GM19328 (cell line): Measurements from ENCODE around the gene SLC25A23.

Experiments used
- ATAC-seq: cut with Tn5 transposase; IDR thresholded peaks from one replicate; pipeline ENCODE4 v1.9.1; 2021; ENCODE audit warnings: mild to moderate bottlenecking, moderate library complexity; ENCODE audit not compliant: unreplicated experiment

SLC25A23 gene

DNA sequence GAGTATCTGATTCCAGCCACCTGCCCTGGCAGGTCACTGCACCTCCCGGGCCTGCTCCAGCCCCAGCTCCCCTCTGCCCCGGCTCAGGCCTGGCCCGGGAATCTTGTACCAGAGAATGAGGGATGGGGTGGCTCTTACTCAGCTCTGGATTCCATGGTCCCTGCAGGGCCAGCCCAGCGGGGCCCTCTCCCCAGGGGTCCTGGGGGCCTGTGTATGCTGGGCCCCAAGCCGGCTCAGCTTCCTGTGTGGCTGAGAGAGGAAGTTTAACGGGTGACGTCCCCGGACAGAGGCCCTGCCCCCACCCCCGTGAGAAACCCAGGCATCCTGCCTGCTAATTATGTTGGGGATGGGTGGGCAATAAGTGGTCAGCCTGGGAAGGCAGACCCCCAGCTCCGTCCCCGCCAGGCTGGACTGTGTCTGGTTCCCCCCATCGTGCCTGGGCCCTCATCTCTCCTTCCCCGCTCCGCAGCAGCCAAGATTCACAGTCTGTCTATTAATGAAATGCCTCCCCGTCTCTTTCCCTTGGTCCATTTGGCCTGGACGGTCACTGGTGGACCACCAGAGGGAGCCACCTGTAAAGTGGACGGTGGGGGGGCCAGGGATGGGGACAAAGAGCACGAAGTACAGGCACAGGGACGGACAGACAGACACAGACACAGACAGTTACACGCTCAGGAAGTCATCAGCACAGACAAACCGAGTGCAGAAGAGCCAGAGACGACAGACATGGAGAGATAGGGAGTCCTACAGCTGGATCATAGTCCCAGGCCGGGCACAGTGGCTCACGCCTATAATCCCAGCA lies 22.1 kb upstream of the SLC25A23 start, which contains the start of gene DENND1C:
TSS of gene DENND1C (minus strand) at position 247 of the 802 bp plus-strand sequence. CDS start at position 155, 92 bp downstream.
- ATAC-seq, result peak; percentile 50

DNA sequence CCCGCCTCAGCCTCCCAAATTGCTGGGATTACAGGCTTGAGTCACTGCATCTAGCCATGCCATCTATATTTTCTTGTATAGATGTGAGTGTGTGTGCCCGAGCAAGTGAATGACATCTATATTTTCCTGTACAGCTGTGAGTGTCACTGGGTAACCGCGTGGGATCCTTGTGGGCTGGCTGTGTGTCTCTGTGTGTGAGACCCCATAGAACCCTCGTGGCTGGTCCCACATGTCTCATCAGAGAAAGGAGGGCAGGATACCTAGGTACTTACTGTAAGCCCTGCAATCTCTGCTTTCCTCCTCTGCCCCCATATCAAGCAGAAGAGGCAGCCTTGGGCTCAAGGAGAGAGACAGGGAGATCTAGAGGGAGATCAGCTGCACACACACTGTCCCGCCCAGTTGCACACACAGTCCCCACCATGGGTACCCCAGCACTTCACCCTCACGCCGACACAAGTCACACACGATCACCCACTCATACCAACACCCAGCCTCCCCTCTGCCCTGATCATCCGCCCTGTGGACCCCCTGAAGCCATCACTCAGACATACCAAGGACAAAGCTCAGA lies 21.3 kb upstream of the SLC25A23 start:
- ATAC-seq, result no peak

DNA sequence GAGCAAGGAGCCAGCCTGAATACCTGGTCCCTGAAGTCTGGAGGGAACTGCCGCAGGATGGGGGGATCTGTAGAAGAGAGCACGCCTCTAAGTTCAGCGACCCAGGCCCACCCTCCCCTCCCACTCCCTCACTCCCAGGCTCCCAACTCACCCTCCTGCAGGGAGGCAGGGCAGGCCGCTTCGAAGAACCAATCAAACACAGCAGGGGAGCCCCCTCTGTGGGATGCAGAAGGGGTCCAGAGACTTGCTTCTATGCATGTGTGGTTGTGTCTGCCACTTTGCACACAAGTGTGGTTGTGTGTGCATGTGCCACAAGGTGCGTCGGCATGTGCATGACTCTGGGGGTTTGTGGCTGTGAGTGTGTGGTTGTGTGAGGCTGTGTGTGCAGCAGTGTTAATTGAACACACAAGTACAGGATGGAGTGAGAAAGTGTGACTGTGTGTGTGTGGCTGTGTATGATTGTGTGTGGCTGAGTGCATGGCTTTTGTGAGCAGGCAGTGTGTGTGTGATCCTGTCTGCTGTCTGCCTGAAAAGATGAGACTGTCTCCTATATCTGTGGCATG lies 20.3 kb upstream of the SLC25A23 start:
- ATAC-seq, result no peak

DNA sequence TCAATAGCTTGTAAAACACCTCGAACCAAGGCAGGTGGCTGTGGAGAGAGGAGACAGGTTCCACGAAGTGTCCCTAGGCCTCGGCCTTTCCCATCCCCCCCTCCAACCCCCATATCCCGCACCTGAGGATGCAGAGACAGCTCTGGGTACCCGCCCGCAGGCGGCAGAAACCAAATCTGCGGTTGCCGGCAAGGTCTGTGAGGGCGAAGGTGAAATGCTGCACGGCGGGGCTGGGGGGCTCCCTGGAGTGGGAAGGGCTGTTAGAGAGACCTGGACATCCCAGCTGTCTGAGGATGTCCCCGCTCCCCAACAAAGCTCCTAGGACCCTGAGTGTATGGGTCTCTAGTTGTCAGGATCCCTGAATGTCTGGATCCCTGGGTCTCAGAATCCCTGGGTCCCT lies 19.2 kb upstream of the SLC25A23 start:
- ATAC-seq, result no peak

DNA sequence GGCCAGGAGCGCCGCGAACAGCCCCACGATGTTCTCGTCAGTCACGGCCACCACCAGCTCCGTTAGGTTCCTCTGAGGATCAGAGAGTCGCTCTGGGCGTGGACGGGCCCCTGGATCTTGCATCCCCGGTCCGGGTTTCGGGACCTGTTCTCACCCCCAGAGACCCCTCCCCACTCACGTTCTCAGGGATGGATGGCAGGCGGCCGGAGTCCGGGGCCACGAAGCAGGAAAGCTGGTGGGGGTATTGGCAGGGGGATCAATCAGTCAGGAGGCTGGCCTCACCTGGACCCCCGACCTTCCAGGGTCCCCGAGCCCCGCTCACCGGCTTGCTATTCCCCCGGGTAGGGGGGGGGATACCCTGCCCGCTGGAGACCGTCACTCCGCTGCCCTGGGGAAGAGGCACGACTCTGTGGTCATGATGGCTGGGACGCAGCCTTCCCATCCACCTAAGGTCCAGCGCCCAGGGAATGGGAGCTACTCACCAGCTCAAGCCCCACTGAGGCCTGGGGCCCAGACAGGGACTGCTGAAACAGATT lies 17.4 kb upstream of the SLC25A23 start:
- ATAC-seq, result no peak

DNA sequence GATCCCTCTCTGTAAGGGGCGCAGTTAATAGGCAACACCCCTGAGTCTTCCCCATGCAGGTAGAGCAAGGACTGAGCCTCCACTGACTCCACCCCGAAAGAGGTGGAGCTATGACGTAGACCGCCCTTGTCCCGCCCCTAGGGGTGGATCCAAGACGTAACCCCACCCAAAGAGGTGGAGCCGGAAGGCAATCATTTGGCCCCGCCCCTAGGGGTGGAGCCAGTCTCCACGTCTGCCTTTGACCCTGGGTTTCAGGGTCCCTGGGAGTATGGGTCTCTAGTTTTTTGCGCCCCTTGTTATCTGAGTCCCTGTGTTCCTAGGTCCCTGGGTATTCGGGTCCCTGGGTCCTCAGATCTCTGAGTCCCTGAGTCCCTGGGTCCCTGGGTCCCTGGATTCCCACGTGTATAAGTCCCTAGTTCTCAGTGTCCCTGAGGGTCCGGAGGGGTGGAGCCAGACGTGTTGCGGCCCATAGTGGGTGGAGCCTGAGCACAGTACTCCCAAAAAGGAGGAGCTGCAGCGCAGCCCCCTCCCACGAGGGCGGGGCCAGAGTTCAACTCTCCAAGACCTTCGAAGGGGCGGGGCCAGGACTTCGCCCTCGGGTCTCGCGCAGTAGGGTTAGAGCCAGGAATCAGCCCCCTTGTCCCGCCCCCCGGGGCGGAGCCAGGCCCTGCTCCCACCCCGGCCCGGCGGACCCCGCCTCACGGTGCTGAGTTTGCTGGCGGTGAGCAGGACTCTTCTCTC lies 16.7 kb upstream of the SLC25A23 start:
- ATAC-seq, result no peak

DNA sequence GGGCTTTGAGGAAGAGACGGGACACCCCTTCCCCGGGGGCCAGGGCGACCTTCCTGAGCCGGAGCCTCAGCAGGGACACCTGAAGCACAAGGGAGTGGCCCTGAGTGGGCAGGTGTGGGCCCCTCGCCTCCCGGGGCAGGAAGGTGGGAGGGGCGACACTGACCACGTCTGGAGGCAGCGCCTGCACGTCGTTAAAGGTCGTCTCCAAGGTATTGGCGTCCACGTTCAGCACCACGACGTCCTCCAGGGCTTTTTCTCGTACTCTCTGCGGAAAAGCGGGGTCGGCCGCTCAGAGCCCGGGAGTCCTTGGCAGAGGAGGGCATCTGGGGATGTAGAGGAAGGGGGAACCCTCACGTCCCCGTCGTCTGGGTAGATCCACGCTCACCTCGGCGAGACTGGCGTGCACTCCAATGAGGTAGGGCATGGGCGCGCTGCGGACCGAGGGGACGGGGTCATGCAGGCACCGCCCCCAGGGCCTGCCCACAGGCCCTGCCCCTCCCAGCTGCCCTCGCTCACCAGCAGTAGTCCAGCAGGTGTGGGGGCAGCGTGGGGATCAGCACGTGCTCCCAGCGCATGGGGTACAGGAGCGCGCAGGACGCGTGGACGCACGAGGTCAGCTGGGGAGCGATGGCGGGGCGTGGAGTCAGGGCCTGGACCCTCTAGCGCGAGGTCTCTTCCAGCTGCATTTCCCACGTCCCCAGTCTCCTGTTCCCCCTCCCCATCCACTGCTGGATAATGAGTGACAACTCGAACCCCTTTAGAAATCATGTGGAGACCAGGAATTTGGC lies 15.9 kb upstream of the SLC25A23 start:
- no peak for ATAC-seq

DNA sequence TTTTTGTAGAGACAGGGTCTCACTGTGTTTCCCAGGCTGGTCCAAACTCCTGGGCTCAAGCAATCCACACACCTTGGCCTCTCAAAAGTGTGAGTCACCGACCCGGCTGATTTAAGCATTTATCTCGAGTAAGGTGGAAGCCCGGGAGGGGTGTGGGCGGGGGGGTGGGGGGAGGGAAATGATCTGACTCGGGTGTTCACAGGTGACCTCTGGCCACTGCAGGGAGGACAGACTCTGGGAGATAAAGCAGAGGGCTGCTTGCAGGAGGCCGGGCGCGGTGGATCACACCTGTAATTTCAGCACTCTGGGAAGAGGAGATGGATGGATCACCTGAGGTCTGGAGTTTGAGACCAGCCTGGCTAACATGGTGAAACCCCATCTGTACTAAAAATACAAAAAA lies 14.1 kb upstream of the SLC25A23 start:
- ATAC-seq, result no peak

DNA sequence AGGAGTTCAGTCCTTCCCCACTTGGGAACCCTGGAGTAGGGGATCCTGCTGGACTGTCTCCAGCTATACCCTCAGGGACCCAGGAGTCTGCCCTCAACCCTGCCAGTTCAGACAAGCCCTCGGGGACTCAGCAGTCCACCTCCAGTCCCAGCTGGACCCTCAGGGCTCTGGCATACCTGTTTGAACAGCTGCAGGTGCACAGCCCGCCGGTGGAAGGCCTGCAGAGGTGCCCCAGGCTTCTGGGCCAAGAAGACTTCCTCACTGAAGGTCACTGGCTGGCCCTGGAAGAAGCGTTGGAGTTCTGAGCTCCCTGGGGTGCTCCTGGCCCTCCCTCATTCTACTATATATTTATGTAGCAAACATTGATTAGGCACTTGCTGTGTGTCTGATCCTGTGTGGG lies 13.1 kb upstream of the SLC25A23 start:
- ATAC-seq, result no peak

DNA sequence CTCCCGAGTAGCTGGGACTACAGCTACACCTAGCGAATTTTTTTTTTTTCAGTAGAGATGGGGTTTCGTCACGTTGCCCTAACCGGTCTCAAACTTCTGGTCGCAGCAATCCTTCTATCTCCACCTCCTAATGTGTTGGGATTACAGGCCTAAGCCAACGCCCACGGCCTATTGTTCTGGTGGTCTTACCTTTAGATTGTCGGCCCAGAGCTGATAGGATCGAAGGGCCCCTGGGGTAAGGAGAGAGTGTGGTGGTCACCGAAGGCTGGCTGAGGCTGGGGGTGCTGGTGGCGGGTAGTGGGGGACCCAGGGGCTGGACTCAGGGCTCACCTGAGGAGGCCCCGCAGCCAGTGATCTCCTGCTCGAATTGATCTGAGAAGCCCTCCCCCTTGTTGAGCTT lies 11.5 kb upstream of the SLC25A23 start:
- ATAC-seq, result no peak

DNA sequence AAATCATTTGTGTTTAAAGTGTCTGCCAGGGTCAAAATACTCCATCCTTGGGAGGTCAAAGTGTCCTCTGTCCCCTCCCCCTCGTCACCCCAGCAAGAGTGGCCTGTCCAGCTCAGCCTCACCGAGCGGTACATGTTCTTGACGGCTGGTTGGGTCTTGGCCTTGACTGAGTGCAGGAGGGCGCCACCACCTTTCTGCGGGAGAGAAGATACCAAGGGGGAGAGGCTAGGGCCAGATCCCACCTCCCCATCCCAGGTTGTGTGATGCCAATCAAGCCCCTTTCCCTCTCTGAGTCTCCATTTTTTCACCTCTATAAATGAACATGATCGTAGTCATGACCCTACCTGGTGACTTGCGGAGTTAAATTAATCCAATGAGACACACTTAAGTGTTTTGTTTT lies 10.6 kb upstream of the SLC25A23 start:
- no peak for ATAC-seq

DNA sequence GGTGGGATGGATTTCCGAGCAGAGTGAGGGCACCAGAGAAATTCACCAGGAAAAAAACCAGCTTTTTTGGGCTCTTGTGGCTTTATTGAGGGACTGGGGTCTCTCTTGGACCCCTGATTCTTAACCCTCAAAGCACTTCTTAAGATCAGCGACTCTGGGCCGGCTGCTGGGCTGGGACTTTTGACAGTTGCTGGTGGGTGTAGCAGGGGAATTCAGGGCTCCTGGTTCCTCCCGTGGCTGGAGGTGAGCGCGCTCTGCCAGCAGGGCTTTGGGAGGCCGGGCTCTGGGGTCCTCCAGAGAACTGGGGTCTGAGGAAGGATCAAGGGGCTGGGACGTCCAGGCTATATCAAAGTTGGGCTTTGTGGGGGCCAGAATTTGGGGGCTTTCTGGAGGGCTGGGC lies 7.8 kb upstream of the SLC25A23 start:
- ATAC-seq, result no peak

DNA sequence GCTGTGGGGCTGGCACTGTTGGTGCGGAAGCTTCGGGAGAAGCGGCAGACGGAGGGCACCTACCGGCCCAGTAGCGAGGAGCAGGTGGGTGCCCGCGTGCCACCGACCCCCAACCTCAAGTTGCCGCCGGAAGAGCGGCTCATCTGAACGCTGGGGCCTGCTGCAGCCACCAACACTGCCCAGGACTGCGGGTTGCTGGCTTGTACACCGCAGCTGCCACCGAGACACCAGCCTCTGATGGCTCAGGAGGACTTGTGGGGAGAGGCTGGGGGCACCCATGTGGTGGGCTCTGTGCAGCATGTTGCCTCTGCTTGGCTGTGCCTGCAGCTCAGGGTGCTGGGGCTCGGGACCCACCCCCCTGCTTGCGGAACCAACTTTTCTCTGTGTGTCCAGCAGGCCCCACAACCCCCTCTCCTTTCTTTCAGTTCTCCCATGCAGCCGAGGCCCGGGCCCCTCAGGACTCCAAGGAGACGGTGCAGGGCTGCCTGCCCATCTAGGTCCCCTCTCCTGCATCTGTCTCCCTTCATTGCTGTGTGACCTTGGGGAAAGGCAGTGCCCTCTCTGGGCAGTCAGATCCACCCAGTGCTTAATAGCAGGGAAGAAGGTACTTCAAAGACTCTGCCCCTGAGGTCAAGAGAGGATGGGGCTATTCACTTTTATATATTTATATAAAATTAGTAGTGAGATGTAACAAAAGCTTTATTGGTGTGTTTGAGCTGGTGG lies 7.1 kb upstream of the SLC25A23 start:
- no peak for ATAC-seq

DNA sequence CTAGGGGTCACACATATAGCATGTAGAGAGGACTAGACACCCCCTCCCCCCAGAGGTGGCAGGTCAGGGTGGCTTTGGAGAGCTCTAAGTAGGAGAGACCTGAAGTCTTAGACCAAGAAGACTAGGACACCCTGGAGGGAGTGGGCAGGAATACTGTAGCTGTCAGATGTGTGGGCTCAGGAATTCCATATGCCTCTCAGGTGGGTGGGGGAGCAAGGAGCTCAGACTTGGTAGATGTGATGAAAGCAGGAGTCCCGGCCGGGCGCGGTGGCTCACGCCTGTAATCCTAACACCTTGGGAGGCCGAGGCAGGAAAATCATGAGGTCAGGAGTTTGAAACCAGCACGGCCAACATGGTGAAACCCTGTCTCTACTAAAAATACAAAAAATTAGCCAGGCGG lies 6.1 kb upstream of the SLC25A23 start:
- ATAC-seq, result no peak

DNA sequence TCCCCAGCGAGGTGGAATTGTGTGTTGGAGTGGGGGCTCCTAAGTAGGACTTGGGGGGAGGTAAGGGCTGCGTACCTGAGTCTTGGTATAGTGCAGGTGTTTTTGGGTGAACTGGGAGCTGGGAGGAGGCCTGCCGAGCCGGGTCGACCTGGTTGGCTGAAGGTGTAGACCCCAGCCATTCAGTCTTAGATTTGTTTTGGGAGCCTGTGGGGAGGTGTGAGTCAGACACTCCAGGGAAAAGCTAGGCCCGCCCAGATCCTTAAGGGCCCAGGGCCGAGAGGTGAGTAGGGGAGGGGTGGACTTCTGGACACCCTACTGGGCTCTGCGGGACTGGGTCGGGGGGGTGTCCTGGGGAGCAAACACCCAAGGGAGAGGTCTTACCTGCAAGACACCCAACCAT lies 5.4 kb upstream of the SLC25A23 start:
- ATAC-seq, result no peak

DNA sequence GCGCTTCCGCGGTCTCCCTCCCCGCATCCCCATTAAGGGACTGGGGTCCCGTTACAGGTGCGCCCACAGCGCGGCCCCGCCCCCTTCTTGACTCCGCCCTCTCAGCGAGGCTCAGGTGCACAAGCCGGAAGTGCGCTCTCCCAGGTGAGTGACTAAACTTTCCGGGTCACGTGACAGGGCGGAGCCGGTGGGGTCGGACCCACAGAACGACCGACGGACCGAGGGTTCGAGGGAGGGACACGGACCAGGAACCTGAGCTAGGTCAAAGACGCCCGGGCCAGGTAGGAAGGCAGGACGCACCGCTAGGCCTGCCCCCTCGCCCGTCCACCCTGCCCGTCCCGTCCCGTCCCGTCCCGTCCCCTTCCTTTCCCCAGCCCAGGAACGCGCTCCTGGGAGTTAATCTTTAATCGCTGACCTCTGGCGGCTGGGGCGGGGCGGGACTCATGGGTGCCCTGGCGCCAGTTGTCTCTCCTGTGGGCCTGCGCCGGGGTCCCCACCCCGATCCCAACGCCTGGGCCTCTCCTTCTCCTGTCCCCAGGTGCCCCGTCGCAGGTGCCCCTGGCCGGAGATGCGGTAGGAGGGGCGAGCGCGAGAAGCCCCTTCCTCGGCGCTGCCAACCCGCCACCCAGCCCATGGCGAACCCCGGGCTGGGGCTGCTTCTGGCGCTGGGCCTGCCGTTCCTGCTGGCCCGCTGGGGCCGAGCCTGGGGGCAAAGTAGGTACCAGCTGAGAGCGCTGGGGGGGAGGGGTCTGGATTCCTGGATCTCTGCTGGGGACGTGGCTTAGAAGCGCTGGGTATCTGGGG lies 4.7 kb upstream of the SLC25A23 start, which contains the start of gene CRB3:
TSS of gene CRB3 (plus strand) at position 202 of the 804 bp plus-strand sequence. CDS start at position 633, 431 bp downstream.
- no peak for ATAC-seq

DNA sequence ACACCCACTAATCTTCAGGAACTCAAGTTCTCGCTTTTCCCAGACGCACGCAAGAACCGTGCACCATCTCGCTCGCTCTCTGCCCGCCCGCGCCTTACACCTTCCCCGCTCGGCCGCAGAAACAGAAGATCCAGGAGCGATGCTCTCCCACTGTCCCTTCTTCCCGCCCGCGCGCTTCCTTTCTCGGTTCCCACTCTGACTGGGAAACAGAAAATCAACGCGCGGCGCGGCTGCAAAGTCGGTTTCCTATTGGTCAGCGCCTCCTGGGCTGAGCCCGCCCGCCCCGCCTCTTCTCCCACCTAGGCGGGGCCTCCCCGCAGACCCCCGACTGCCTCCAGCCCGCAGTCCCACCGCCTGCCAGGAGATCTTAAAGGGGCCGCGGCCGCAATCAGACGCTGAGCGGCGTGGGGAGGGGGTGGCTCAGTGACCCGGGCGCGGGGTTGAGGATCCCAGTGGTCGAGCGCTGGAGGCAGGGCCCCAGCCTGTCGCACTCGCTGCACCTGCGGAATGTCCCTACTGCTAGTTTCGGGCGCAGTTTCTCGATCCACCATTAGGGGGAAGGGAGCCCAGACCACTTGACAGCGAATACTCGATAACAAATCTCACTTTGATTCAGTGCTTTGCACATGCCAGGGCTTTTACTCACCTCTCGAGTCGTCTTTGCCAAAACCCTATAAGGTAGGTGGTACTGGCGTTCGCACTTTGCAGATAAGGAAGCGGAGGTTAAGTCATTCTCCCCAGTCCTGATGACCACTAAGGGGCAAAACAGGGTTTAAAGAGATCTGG lies 700 bp upstream of the SLC25A23 start:
- peak; percentile 78 for ATAC-seq

DNA sequence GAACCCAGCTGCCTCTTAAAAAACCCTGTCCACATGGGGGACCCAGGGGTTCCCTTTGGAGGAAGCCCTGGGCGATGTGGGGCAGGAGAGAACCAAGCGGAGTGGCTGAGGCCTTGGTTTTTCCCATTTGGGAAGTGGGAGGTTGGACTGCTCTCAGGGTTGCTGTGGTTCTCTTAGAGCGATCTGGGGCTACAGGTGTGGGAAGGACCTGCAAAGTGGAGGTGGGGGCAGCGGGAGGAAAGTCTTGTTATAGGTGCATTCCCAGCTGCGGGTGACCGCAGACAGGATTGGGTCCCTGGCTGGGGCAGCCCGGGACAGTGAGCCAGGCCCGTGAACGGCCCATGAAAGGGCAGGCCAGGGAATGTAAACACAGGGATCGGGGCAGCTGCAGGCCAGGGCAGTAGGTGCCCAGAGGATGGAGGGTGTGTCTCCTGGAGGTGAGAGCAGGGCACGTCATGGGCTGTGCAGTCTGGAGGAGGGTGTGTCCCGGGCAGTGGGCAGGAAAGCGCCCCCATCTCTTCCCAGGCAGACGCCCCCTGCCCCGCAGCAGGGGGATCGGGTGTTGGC lies 814 bp downstream of the SLC25A23 start:
- ATAC-seq, result no peak
